ENCODE results near the gene TEX50. TPM values are rescaled to one million over a fixed set of nuclear protein-coding genes. Genes with fewer than 3 reads are reported as not detected.
"Not testable (repeated sequence)": the region's sequence is repeated elsewhere in the genome, so short reads cannot be mapped to it uniquely, and the experiment has no call there.

The TEX50 gene
- total RNA-seq, 1 donor from 2014 or later, result not detected

DNA sequence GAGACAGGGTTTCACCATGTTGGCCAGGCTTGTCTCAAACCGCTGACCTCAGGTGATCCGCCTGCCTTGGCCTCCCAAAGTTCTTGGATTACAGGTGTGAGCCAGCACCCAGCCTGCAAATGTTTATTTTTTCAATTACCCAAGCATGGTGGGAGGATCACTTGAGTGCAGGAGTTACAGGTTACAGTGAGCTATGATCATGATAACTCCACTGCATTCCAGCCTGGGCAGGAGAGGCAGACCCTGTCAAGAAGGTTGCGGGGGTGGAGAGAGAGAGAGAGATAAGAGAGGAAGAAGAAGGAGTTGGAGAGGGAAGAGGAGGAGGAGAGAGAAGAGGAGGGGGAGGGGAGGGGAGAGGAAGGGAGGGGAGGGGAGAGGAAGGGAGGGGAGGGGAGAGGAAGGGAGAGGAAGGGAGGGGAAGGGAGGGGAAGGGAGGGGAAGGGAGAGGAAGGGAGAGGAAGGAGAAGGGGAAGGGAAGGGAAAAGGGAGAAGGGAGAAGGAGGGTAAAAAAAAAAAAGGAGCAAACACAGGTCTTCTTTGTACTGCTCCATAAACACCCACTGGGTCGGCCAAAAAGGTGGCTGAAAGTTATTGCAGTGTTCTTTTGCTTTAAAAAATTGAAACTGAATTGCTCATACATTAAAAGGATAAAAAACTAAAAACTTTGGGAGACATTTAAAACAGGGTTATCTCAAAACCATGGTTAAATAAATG lies 26.5 kb upstream of the TEX50 start:
- peaks cover 6% of the 10 kb centered on the region for H3K36me3 Mint-ChIP-seq (ENCODE audit: insufficient read depth)
- no peak for DNase-seq (ENCODE audit: low spot score, unreplicated experiment)
- no peaks in the 10 kb centered on the region for H3K27me3 Mint-ChIP-seq
- no peak for TF ChIP-seq CTCF (IDR thresholded peaks at IDR 0.05; ENCODE audit: unreplicated experiment)
- H3K4me3 Mint-ChIP-seq (ENCODE audit: low read depth), result no peak overlapping the region
- peaks cover 2% of the 10 kb centered on the region for H3K4me1 Mint-ChIP-seq (ENCODE audit: low read depth)
- peaks cover 14% of the 10 kb centered on the region for H3K9me3 Mint-ChIP-seq (ENCODE audit: low read depth)
- no peak overlapping the region for H3K27ac Mint-ChIP-seq

GRCh38 chr1:173613086-173613485 lies 22.1 kb upstream of the TEX50 start:
- not testable (repeated sequence) for H3K4me1 Mint-ChIP-seq (ENCODE audit: low read depth); H3K27ac Mint-ChIP-seq; DNase-seq (ENCODE audit: low spot score, unreplicated experiment); H3K27me3 Mint-ChIP-seq; H3K4me3 Mint-ChIP-seq (ENCODE audit: low read depth)
- H3K9me3 Mint-ChIP-seq (ENCODE audit: low read depth), result peaks cover 24% of the 10 kb centered on the region
- H3K36me3 Mint-ChIP-seq (ENCODE audit: insufficient read depth), result peaks cover 11% of the 10 kb centered on the region

GRCh38 chr1:173616859-173617258 lies 18.3 kb upstream of the TEX50 start:
- peaks cover 11% of the 10 kb centered on the region for H3K36me3 Mint-ChIP-seq (ENCODE audit: insufficient read depth)
- H3K4me3 Mint-ChIP-seq (ENCODE audit: low read depth), result no peak overlapping the region
- DNase-seq (ENCODE audit: low spot score, unreplicated experiment), result no peak
- H3K4me1 Mint-ChIP-seq (ENCODE audit: low read depth), result no peaks in the 10 kb centered on the region
- peaks cover 38% of the 10 kb centered on the region for H3K9me3 Mint-ChIP-seq (ENCODE audit: low read depth)
- H3K27me3 Mint-ChIP-seq, result no peaks in the 10 kb centered on the region
- no peak for TF ChIP-seq CTCF (IDR thresholded peaks at IDR 0.05; ENCODE audit: unreplicated experiment)
- no peak overlapping the region for H3K27ac Mint-ChIP-seq

GRCh38 chr1:173627269-173627668 lies 7.9 kb upstream of the TEX50 start:
- Mint-ChIP-seq H3K4me3 (ENCODE audit: low read depth) (no peak overlapping the region), H3K36me3 (ENCODE audit: insufficient read depth) (peaks cover 1% of the 10 kb centered on the region)
- no peak for TF ChIP-seq CTCF (IDR thresholded peaks at IDR 0.05; ENCODE audit: unreplicated experiment)

GRCh38 chr1:173628888-173629287 lies 6.2 kb upstream of the TEX50 start:
- Mint-ChIP-seq H3K27me3 (no peaks in the 10 kb centered on the region), H3K4me1 (ENCODE audit: low read depth) (peaks cover 2% of the 10 kb centered on the region), H3K4me3 (ENCODE audit: low read depth) (no peak overlapping the region), H3K9me3 (ENCODE audit: low read depth) (peaks cover 17% of the 10 kb centered on the region), H3K27ac (no peak overlapping the region), H3K36me3 (ENCODE audit: insufficient read depth) (no peaks in the 10 kb centered on the region)
- TF ChIP-seq CTCF (IDR thresholded peaks at IDR 0.05; ENCODE audit: unreplicated experiment), result no peak
- no peak for DNase-seq (ENCODE audit: low spot score, unreplicated experiment)

More at GRCh38 chr1:173627269-173627668, 7.9 kb upstream of the TEX50 start:
- Mint-ChIP-seq H3K9me3 (ENCODE audit: low read depth) (peaks cover 9% of the 10 kb centered on the region), H3K27me3 (no peaks in the 10 kb centered on the region), H3K27ac (no peak overlapping the region), H3K4me1 (ENCODE audit: low read depth) (peaks cover 2% of the 10 kb centered on the region)
- DNase-seq (ENCODE audit: low spot score, unreplicated experiment), result no peak

- not testable (repeated sequence) for H3K4me1 Mint-ChIP-seq (ENCODE audit: low read depth); DNase-seq (ENCODE audit: low spot score, unreplicated experiment); H3K36me3 Mint-ChIP-seq (ENCODE audit: insufficient read depth); H3K27me3 Mint-ChIP-seq
- peaks cover 20% of the 10 kb centered on the region for H3K9me3 Mint-ChIP-seq (ENCODE audit: low read depth)
- H3K27ac Mint-ChIP-seq, result peak overlapping the region; percentile 93
- H3K4me3 Mint-ChIP-seq (ENCODE audit: low read depth), result peak overlapping the region; percentile 70
Observed at GRCh38 chr1:173637236-173638042, 2.3 kb downstream of the TEX50 start.

All from progenitor cell of endocrine pancreas (in vitro differentiated cells).